ENCODE data around the gene ATG4D.

DNA sequence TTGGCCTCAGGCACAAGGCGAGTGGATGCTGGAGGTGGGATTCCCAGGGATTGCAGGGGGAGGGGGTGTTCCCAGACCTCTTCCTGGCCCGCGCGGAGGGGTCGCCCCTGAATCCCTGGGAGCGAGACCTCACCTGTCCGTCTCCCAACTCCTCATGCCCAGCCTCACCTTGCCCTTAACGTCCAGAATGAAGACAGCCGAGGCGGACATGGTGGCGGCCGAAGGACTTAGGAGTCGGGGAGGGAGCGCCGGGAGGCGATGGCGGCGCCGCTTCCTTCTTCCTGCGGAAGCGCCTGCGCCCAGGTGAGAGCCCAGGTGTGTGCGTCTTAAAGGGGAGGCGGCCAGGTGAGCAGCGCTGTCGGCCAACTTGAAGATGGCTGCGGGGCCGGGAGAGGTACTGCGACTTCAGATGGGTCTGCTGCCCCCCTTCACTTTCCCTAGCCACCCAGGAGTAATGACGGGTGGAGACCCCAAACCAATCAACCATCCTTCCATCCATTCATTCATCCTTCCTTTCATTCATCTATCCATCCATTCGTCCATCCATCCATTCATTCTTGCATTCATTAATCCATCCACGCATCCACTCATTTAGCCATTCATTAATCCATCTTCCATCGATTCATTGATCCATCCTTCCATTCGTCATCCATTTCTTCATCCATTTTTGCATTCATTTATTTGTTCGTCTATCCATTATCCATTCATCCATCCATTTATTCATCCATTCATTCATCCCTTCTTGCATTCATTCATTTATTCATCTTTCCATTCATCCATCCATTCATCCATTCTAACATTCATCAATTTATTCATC, 43.5 kb downstream of the ATG4D start, which contains the start of gene AP1M2:
- TF ChIP-seq POLR2A (IDR thresholded peaks at IDR 0.05): no peak
- TF ChIP-seq, protein P1, sequence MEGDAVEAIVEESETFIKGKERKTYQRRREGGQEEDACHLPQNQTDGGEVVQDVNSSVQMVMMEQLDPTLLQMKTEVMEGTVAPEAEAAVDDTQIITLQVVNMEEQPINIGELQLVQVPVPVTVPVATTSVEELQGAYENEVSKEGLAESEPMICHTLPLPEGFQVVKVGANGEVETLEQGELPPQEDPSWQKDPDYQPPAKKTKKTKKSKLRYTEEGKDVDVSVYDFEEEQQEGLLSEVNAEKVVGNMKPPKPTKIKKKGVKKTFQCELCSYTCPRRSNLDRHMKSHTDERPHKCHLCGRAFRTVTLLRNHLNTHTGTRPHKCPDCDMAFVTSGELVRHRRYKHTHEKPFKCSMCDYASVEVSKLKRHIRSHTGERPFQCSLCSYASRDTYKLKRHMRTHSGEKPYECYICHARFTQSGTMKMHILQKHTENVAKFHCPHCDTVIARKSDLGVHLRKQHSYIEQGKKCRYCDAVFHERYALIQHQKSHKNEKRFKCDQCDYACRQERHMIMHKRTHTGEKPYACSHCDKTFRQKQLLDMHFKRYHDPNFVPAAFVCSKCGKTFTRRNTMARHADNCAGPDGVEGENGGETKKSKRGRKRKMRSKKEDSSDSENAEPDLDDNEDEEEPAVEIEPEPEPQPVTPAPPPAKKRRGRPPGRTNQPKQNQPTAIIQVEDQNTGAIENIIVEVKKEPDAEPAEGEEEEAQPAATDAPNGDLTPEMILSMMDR (IDR thresholded peaks at IDR 0.05): no peak
